HL-60 (cell line): Measurements from ENCODE around the gene SDK1.

Source experiments
- POLR2AphosphoS5 ChIP-seq: IDR thresholded peaks from 2 replicates; pipeline ENCODE4 v1.6.1; 2012; ENCODE audit warnings: low read depth
- TF ChIP-seq, protein P1 (sequence below): IDR thresholded peaks from 2 replicates; pipeline ENCODE4 v1.6.1; 2012; ENCODE audit warnings: low read depth; ENCODE audit not compliant: insufficient replicate concordance
- TF ChIP-seq, protein P2 (sequence below): IDR thresholded peaks from one replicate; pipeline ENCODE4 v1.5.1; 2011; ENCODE audit warnings: low read length, control low read depth, inconsistent platforms; ENCODE audit not compliant: insufficient read depth

DNA sequence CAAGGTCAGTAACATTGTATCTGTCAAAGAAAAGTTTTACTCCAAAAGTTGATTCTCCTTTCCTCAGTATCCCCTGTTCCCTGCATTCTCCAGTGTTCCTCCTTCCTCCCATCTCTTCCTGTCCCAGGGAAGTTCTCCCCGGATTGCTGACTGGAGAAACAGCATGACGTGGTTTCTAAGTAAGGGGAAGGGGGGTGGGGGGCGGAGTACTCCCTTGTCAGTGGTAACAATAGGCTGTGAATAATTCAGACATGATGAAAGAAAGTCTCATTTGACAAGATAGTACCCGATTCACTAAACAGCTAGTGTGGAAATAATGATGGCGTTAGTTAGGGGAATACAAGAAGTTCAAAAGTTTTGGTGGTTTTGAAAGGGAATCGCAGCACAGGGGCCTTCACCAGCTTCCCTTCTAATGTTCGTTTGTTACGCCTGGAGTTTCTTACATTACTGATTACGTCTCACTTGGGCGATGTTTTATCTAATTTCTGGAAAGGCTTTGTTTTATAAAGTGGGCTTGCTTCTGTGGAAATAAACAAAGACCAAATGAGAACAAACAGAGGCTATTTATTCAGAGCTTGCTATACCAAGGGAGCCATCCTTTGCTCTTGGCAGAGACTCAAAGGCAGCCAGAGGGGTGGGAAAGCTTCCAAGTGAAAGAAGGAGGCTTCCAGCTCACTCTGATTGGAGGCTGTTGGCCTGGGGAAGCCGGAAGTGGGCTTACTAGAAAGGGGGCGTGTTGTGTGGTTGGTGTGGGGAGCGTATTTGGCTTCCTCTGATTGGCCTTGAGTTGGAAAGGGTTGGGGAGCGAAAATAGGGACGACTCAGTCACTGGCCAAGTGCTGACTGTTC is 453.7 kb downstream of the SDK1 start:
- no peak for TF ChIP-seq POLR2AphosphoS5
- TF ChIP-seq, protein P1, sequence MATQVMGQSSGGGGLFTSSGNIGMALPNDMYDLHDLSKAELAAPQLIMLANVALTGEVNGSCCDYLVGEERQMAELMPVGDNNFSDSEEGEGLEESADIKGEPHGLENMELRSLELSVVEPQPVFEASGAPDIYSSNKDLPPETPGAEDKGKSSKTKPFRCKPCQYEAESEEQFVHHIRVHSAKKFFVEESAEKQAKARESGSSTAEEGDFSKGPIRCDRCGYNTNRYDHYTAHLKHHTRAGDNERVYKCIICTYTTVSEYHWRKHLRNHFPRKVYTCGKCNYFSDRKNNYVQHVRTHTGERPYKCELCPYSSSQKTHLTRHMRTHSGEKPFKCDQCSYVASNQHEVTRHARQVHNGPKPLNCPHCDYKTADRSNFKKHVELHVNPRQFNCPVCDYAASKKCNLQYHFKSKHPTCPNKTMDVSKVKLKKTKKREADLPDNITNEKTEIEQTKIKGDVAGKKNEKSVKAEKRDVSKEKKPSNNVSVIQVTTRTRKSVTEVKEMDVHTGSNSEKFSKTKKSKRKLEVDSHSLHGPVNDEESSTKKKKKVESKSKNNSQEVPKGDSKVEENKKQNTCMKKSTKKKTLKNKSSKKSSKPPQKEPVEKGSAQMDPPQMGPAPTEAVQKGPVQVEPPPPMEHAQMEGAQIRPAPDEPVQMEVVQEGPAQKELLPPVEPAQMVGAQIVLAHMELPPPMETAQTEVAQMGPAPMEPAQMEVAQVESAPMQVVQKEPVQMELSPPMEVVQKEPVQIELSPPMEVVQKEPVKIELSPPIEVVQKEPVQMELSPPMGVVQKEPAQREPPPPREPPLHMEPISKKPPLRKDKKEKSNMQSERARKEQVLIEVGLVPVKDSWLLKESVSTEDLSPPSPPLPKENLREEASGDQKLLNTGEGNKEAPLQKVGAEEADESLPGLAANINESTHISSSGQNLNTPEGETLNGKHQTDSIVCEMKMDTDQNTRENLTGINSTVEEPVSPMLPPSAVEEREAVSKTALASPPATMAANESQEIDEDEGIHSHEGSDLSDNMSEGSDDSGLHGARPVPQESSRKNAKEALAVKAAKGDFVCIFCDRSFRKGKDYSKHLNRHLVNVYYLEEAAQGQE, result no peak
- TF ChIP-seq, protein P2, sequence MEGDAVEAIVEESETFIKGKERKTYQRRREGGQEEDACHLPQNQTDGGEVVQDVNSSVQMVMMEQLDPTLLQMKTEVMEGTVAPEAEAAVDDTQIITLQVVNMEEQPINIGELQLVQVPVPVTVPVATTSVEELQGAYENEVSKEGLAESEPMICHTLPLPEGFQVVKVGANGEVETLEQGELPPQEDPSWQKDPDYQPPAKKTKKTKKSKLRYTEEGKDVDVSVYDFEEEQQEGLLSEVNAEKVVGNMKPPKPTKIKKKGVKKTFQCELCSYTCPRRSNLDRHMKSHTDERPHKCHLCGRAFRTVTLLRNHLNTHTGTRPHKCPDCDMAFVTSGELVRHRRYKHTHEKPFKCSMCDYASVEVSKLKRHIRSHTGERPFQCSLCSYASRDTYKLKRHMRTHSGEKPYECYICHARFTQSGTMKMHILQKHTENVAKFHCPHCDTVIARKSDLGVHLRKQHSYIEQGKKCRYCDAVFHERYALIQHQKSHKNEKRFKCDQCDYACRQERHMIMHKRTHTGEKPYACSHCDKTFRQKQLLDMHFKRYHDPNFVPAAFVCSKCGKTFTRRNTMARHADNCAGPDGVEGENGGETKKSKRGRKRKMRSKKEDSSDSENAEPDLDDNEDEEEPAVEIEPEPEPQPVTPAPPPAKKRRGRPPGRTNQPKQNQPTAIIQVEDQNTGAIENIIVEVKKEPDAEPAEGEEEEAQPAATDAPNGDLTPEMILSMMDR, result no peak
